Measurements from ENCODE around the gene PRKD3.

Gene PRKD3

DNA sequence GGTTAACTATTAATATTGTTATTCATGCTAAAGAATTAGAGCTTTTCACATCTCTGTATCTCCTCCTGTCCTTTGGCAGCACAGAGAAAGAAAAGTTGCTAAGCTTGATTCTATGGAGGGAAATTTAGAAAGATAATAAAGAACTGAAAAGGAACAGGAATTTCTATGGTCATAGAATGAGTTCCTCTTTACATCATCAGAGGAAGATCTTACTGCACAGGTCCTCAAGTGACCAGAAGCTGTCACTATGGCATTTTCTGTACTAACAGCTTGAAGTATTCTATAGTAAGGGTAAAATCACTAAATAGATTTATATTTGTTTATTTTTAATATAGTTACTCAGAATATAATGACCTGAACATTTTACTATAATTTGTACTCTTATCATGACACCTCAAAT lies 6.0 kb upstream of the PRKD3 start:
- H3K4me3 ChIP-seq (ENCODE audit: low read depth, low read length), result no peak overlapping the region
- H3K9me3 ChIP-seq (ENCODE audit: severe bottlenecking), result peaks cover 2% of the 10 kb centered on the region
- peaks cover 2% of the 10 kb centered on the region for H3K27me3 ChIP-seq (ENCODE audit: insufficient read depth, low read depth, severe bottlenecking)
- no peak for TF ChIP-seq CTCF (IDR thresholded peaks at IDR 0.05; ENCODE audit: low read depth, low read length)
- H3K36me3 ChIP-seq, result no peaks in the 10 kb centered on the region
- H3K27ac ChIP-seq, result no peak overlapping the region
- DNase-seq, result no peak

DNA sequence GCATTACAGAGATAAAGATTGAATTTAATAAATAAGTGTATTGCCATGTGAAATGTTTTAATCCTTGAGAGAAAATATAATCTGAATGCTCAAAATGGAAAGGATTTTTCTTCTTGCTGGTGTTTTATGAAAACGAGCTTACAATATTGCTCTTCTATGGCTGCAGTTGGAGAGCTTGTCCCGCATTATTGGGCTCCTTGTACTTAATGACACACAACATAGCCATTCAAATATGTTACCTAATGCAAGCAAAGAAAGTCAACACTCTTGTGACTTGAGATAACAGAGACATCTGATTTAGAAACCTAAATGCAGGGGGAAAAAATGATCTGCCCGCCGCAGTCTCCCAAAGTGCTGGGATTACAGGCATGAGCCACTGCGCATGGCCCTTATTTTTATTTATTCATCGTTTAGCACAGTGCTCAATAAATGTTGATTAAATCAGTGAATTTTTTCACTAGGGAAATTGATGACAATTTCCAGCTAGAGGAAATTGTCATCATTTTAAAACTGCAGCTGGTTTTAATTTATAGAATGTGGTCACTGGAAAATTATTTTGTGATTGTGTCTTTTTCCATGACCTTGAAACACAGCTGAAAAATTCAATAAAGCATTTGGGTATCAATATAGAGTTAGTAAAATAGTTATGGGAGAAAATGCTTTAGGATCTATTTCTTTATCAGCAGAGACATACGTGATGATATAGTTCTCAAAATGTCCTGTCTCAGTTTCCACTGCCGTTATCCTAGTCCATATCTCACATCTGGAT lies 2.4 kb upstream of the PRKD3 start:
- Histone ChIP-seq H3K4me3 (ENCODE audit: low read depth, low read length) (no peak overlapping the region), H3K9me3 (ENCODE audit: severe bottlenecking) (peaks cover 4% of the 10 kb centered on the region), H3K36me3 (peaks cover 8% of the 10 kb centered on the region), H3K27me3 (ENCODE audit: insufficient read depth, low read depth, severe bottlenecking) (peaks cover 8% of the 10 kb centered on the region), H3K27ac (no peak overlapping the region)
- DNase-seq, result no peak
- no peak for TF ChIP-seq CTCF (IDR thresholded peaks at IDR 0.05; ENCODE audit: low read depth, low read length)

DNA sequence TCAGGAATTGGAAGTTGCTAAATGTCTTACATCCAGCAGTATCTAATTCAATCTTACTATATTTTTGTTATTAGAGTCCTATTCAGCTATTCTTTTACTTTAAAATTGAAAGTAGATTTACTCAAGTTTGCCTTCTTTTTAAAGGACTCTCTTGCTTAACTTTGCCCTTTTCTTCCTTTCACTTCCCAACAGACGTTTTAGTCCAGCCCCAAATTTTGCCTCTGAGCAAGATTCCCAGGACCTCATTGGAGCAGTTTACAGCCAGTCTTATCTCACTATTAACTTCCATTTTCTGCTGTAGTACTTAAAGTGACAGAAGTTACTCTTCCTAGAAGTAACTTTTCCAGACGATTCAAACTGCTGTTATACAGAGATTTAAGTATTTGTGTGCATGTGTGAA lies 1.7 kb upstream of the PRKD3 start:
- no peak overlapping the region for H3K4me3 ChIP-seq (ENCODE audit: low read depth, low read length)
- H3K36me3 ChIP-seq, result peaks cover 8% of the 10 kb centered on the region
- peaks cover 4% of the 10 kb centered on the region for H3K9me3 ChIP-seq (ENCODE audit: severe bottlenecking)
- H3K27ac ChIP-seq, result no peak overlapping the region
- H3K27me3 ChIP-seq (ENCODE audit: insufficient read depth, low read depth, severe bottlenecking), result peaks cover 8% of the 10 kb centered on the region
- TF ChIP-seq CTCF (IDR thresholded peaks at IDR 0.05; ENCODE audit: low read depth, low read length), result no peak
- no peak for DNase-seq

DNA sequence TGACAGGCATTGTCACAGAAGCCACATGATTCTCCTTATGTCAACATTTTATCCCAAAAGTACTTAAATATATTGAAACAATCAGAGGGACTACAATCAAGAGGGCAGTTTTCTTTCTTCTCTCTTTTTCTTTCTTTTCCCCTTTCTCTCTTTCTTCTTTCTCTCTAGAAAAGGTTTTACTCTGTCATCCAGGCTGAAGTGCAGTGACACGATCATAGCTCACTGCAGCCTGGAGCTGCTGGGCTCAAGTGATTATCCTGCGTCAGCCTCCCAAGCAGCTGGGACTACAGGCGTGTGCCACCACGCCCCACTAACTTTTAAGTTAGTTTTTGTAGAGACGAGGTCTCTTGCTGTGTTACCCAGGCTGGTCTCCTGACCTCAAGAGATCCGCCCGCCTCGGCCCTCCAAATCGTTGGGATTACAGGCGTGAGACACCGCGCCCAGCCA lies 1.0 kb upstream of the PRKD3 start:
- peak overlapping the region; percentile 88 for H3K4me3 ChIP-seq (ENCODE audit: low read depth, low read length)
- H3K27me3 ChIP-seq (ENCODE audit: insufficient read depth, low read depth, severe bottlenecking), result peaks cover 8% of the 10 kb centered on the region
- peaks cover 8% of the 10 kb centered on the region for H3K36me3 ChIP-seq
- H3K27ac ChIP-seq, result no peak overlapping the region
- H3K9me3 ChIP-seq (ENCODE audit: severe bottlenecking), result peaks cover 4% of the 10 kb centered on the region
- no peak for TF ChIP-seq CTCF (IDR thresholded peaks at IDR 0.05; ENCODE audit: low read depth, low read length)
- no peak for DNase-seq

DNA sequence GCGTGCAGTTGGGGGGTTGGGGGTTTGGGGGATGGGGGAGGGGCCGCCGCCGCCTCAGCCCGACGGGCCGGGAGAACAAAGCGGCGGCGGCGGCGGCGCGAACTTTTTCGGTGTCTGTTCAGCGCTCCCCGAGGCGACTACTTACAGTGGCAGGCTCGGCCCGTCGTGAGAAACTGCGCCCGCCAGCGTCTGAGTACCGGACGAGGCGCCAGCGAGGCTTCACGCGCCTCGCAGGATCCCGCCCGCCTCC lies 172 bp downstream of the PRKD3 start:
- peak overlapping the region; percentile 88 for H3K4me3 ChIP-seq (ENCODE audit: low read depth, low read length)
- peak overlapping the region; percentile 89 for H3K27ac ChIP-seq
- H3K9me3 ChIP-seq (ENCODE audit: severe bottlenecking), result peaks cover 4% of the 10 kb centered on the region
- H3K36me3 ChIP-seq, result peaks cover 8% of the 10 kb centered on the region
- DNase-seq, result peak; percentile 89
- H3K27me3 ChIP-seq (ENCODE audit: insufficient read depth, low read depth, severe bottlenecking), result peaks cover 8% of the 10 kb centered on the region
- 0 out of 2 replicates have a peak, but pooled peaks have one; percentile 12 for TF ChIP-seq CTCF (IDR thresholded peaks at IDR 0.05; ENCODE audit: low read depth, low read length)

Measured in WERI-Rb-1 (cell line).